ENCODE measurements around the gene VIPR2. TPM values are rescaled to one million over a fixed set of nuclear protein-coding genes. Genes with fewer than 3 reads are reported as not detected.

VIPR2 gene
- total and polyA plus RNA-seq, 4 donors: 0.02 to 0.91 (median 0.73) TPM

GRCh38 chr7:159056737-159057136 is 87.9 kb downstream of the VIPR2 start:
- no peak overlapping the region for H3K4me3 ChIP-seq
- ATAC-seq (ENCODE audit: insufficient read depth, low FRiP score) (no peak), DNase-seq (no peak)
- peaks cover 0 to 2% (median 0%) of the 10 kb centered on the region in 4 donors for H3K36me3 ChIP-seq (ENCODE audit: control insufficient read depth in 4 of 4, insufficient read depth in 4 of 4, low read length in 4 of 4)
- no peak for TF ChIP-seq CTCF (IDR thresholded peaks at IDR 0.05; ENCODE audit: control extremely low read depth, extremely low read depth)
- peaks cover 0 to 4% (median 0%) of the 10 kb centered on the region in 3 donors for H3K27me3 ChIP-seq (ENCODE audit: control insufficient read depth in 3 of 3, insufficient read depth in 3 of 3, low read length in 2 of 3)
- 76 to 81% methylated on average over 5 of the region's 5 CpGs for WGBS, 2 donors
- no peak overlapping the region for H3K27ac ChIP-seq (ENCODE audit: low read depth in 1 of 2, low read length in 1 of 2)
- H3K4me1 ChIP-seq (ENCODE audit: control insufficient read depth in 5 of 5, insufficient read depth in 5 of 5, low read length in 5 of 5): no peaks in the 10 kb centered on the region
- H3K9me3 ChIP-seq (ENCODE audit: control insufficient read depth in 4 of 4, insufficient read depth in 3 of 4, low read length in 3 of 4): peaks cover 0 to 5% (median 0%) of the 10 kb centered on the region in 4 donors
- H3K9ac ChIP-seq (ENCODE audit: insufficient read depth in 1 of 2, low read length in 2 of 2): no peak overlapping the region

- H3K9me3 ChIP-seq (ENCODE audit: control insufficient read depth in 4 of 4, insufficient read depth in 3 of 4, low read length in 3 of 4): no peaks in the 10 kb centered on the region
- no peaks in the 10 kb centered on the region for H3K4me1 ChIP-seq (ENCODE audit: control insufficient read depth in 5 of 5, insufficient read depth in 5 of 5, low read length in 5 of 5)
- ATAC-seq (ENCODE audit: insufficient read depth, low FRiP score) (no peak), DNase-seq (no peak)
- no peak overlapping the region for H3K27ac ChIP-seq (ENCODE audit: low read depth in 1 of 2, low read length in 1 of 2)
- TF ChIP-seq CTCF (IDR thresholded peaks at IDR 0.05; ENCODE audit: control extremely low read depth, extremely low read depth): no peak
- H3K36me3 ChIP-seq (ENCODE audit: control insufficient read depth in 4 of 4, insufficient read depth in 4 of 4, low read length in 4 of 4): peaks cover 0 to 2% (median 0%) of the 10 kb centered on the region in 4 donors
- no peak overlapping the region for H3K4me3 ChIP-seq
- 66 to 74% methylated on average over 2 of the region's 2 CpGs for WGBS, 2 donors
- H3K27me3 ChIP-seq (ENCODE audit: control insufficient read depth in 3 of 3, insufficient read depth in 3 of 3, low read length in 2 of 3): no peaks in the 10 kb centered on the region
- no peak overlapping the region for H3K9ac ChIP-seq (ENCODE audit: insufficient read depth in 1 of 2, low read length in 2 of 2)
These were observed 92.8 kb downstream of the VIPR2 start for GRCh38 chr7:159051916-159052315.

DNA sequence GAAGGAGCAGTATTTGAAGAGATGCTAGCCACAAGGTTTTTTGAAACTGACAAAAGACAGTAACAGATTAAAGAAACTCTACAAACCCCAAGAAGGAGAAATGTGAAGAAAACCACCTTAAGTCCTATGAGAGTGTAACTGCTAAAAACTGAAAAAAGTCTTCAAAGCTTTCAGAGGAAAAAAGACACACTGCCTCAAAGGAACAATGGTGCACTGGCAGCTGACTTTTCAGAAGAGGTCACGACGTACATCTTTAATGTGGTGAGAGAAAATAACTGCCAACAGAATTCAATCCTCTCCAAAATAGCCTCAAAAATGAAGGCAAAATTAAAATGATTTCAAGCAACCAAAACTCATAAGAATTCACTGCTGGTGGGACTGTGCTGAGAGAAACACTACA is 94.0 kb downstream of the VIPR2 start:
- H3K27ac ChIP-seq (ENCODE audit: low read depth in 1 of 2, low read length in 1 of 2): no peak overlapping the region
- H3K9me3 ChIP-seq (ENCODE audit: control insufficient read depth in 4 of 4, insufficient read depth in 3 of 4, low read length in 3 of 4): no peaks in the 10 kb centered on the region
- DNase-seq (no peak), ATAC-seq (ENCODE audit: insufficient read depth, low FRiP score) (no peak)
- H3K4me3 ChIP-seq: no peak overlapping the region
- H3K9ac ChIP-seq (ENCODE audit: insufficient read depth in 1 of 2, low read length in 2 of 2): no peak overlapping the region
- H3K27me3 ChIP-seq (ENCODE audit: control insufficient read depth in 3 of 3, insufficient read depth in 3 of 3, low read length in 2 of 3): no peaks in the 10 kb centered on the region
- TF ChIP-seq CTCF (IDR thresholded peaks at IDR 0.05; ENCODE audit: control extremely low read depth, extremely low read depth): no peak
- no peaks in the 10 kb centered on the region for H3K36me3 ChIP-seq (ENCODE audit: control insufficient read depth in 4 of 4, insufficient read depth in 4 of 4, low read length in 4 of 4)
- 84 to 88% methylated on average over 2 of the region's 2 CpGs for WGBS, 2 donors
- no peaks in the 10 kb centered on the region for H3K4me1 ChIP-seq (ENCODE audit: control insufficient read depth in 5 of 5, insufficient read depth in 5 of 5, low read length in 5 of 5)

Measured in lung (tissue), 12 donors.